NCI-H1694 (cell line): ENCODE data around the gene SPATA45.
A peak's percentile ranks its signal among the peaks of the same experiment; 100 is the strongest.
"Not testable (repeated sequence)": the region's sequence is repeated elsewhere in the genome, so short reads cannot be mapped to it uniquely, and the experiment has no call there.

Source experiments
- DNase-seq: peaks from one replicate; lab custom pipeline; 2025; lab: John Stamatoyannopoulos, UW

Gene SPATA45

DNA sequence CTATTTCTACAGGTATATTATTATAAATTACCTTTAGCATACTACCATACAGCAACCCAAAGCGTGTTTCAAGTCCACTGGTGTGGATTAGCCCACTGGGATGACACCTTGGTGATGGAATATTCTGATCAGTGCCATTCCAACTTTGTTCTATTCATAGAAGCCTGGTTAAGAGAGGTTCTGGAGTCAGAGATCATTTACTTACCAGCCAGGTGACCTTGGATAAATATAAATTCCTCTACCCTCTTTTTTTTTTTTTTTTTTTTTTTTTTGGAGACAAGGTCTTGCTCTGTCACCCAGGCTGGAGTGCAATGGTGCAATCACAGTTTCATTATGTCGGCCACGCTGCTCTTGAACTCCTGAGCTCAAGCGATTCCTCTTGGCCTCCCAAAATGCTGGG is at the start of gene SPATA45:
SPATA45 (minus strand) TSS at position 101 of the 400 bp plus-strand sequence. CDS start 11,500 bp downstream, outside the sequence.
- no peak for DNase-seq

DNA sequence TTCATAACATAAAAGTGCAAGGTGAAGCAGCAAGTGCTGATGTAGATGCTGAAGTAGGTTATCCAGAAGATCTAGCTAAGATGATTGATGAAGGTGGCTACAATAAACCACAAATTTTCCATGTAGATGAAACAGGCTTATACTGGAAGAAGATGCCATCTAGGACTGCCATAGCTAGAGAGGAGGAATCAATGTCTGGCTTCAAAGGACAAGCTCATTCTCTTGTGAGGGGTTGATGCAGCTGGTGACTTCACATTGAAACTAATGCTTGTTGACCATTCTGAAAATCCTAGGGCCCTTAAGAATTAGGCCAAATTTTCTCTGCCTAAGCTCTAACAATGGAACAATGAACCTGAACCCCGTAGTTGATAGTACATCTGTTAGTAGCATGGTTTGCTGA is 44.7 kb upstream of the SPATA45 start:
- no peak for DNase-seq

DNA sequence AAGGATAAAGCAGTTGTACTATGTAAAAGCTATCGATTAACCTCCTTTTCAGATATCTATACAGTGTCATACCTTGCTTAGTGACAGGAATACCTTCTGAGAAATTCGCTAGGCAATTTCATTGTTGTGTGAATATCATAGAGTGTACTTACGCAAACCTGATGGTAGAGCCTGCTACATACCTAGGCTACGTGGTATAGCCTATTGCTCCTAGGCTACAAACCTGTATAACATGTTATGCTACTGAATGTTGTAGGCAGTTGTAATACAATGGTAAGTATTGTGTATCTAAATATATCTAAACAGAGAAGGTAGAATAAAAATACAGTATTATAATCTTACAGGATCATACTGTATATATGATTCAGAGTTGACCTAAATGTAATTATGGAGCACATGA is 37.1 kb upstream of the SPATA45 start:
- DNase-seq: no peak

DNA sequence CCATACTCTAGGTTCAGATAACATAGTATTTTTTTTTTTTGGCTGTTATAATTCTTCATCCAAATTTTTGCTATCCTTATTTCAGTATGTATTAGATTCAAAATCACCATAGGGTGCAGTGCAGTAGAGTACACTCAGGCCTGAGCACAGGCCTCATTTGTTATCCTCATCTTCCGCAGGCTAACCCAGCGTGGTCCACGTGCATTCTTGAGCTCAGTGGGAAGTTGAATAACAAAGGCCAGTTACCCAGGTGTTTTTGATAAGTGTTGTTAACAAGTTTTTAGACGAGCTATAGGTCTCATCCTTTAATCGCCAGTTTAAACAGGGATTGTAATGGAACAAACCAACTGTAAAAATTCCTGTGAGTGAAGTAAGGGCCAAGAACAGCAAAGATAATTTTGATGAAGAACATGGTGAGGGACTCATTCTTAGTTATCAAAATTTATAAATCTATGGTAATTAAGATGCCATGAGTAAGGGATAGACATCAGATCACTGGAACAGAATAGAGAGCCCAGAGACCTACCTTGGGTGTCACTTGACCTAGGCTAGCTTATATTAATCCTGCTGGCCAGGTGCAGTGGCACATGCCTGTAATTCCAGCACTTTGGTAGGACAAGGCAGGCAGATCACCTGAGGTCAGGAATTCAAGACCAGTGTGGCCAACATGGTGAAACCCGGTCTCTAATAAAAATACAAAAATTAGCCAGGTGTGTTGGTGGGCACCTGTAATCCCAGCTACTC is 32.7 kb upstream of the SPATA45 start:
- DNase-seq: no peak

DNA sequence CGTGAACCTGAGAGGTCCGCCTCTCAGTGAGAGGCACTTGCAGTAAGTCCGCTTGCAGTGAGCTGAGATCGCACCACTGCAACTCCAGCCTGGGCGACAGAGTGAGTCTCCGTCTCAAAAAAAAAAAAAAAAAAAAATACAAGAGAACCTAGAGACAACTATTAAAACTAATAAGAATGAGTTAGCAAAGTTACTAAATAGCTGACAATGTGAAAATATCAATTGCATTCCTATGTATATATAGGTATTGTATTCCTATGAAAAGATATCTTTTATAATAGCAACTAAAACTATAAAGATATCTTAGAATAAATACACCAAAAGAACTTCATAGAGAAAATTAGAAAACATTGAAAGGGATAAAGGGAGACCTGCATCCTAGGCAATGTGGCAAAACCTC is 31.0 kb upstream of the SPATA45 start:
- DNase-seq: no peak

DNA sequence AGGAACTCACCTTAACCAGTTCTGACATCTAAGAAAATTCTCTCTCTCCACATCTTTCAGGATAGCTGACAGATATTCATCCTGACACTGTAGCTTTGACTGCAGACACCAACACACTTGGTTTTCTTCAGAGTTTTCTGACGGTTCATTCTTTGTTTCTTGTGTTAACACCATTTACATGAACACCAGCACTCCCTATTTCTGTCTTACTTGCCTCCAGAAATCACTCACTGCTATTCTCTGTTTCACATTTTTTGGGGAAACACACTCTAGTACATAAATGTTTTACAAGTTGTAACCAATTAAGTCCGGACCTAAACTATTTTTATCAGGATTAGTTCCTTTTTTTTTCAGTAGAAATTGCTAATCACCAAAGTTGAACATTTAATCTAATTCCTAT is 26.1 kb upstream of the SPATA45 start:
- no peak for DNase-seq

DNA sequence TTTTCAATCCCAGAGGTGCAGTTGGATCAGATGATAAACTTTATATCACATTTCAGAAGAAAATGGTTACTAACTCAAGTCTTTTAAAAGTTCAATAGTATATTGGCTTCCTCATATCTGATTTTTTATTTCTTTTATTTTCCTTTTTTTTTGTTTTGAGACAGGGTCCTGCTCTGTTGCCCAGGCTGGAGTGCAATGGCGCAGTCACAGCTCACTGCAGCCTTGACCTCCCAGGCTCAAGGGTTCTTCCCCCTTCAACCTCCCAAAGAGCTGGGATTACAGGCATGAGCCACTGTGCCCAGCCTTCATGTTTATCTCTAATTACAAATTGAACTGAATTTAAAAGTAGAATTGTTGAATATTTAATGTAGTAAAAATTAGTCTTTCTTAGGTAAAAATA is 24.5 kb upstream of the SPATA45 start:
- no peak for DNase-seq

DNA sequence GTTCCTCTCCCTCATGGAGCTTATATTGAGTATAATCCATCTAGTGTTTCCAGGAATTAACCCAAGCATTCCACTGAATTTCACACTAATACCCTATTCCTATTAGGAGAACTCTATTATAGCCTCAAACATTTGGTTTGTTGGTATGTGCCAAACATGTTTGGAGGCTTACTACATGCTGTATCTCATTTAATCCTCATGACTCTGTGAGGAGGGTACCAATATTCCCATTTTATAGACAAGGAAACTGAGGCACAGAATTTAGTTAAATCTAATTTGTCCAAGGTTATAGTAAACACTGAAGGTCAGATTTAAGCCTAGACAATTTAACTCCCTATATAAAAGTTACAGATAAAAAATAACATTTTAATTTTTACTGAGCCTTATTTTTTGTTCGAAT is 19.7 kb upstream of the SPATA45 start:
- DNase-seq: no peak

DNA sequence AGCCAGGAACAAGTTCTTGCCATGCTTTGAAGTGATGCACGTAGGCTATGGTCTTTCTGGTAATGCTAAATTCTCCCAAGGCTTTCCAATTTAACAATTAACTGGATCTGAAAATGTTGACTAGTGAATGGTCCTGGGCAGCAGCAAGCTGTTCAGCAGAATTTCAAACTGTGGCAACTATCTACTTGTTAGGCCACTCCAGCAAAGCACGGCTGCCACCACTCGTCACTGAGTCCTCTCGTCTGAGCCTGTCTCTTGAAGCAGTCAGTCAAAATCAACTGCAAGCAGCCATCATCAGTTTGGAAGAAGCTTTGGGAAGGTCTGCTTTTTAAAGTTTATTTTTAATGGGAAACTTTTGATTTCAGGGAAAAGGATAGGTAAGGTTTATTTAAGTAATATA is 16.8 kb upstream of the SPATA45 start:
- no peak for DNase-seq

DNA sequence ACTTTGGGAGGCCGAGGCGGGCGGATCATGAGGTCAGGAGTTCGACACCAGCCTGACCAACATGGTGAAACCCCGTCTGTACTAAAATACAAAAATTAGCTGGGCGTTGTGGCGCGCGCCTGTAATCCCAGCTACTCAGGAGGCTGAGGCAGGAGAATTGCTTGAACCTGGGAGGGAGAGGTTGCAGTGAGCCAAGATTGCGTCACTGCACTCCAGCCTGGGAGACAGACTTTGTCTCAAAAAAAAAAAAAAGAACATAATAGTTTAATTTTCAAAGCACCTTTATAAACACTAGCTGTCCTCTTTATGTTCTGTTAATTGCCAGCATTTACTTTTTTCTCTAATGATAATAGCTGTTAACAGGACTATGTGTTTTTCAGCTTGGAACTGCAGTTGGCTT is 15.9 kb upstream of the SPATA45 start:
- DNase-seq: not testable (repeated sequence)

DNA sequence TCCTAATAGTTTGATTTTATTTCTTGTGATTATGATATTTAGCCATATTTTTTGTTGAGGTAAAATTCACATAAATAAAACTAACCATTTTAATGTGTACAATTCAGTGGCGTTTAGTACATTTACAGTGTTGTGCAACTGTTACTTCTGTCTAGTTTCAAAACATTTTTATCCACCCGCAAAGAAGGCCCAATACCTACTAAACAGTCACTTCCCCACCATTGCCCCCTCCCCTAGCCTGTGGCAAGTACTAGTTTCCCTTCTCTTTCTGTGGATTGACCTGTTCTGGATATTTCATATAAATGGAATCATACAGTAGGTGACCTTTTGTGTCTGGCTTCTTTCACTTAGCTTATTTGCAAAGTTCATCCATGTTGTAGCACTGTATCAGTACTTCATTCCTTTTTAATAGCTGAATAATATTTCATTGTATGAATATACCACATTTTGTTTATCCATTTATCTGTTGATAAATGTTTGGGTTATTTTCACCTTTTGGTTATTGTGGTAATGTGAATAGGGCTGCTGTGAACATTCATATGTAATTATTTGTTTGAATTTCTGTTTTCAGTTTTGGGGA is 14.8 kb upstream of the SPATA45 start:
- no peak for DNase-seq

DNA sequence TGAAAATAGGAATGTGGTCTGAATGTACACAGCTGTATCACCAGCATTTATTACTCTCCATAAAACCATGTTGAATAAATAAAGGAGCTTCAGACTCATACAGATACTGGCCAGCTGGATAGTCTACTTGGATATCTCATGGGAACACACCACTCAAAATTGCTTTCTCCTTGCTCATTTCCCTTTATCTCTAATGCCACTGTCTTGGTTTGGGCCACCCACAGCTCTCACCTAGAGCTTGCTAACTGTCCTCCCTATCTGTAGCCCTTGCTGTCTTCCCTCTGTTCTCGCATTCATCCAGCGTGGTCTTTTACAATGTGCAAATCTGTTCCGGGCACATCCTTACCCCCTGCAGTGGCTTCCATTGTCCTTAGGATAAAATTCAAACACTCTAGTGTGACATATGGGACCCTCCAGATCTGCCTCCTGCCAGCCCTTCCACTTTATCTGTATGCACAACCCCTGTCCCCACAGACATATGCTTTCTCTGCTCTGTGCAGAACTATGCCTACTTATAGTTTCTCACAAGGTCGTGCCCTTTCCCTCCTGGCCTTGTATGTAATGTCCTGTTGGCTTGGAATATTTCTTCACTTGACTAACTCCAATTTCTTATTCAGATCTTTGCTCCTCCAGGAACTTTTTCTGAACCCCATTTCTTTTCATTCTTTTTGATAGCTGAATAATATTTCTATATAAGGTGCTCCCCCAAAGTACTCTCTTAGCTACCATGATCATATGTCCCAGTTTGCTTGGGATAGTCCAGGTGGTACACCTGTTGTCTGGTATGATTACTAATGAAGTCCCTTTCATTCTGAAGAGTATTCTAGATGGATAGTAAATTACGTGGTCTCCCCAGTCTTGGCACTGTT is 13.5 kb upstream of the SPATA45 start:
- no peak for DNase-seq

DNA sequence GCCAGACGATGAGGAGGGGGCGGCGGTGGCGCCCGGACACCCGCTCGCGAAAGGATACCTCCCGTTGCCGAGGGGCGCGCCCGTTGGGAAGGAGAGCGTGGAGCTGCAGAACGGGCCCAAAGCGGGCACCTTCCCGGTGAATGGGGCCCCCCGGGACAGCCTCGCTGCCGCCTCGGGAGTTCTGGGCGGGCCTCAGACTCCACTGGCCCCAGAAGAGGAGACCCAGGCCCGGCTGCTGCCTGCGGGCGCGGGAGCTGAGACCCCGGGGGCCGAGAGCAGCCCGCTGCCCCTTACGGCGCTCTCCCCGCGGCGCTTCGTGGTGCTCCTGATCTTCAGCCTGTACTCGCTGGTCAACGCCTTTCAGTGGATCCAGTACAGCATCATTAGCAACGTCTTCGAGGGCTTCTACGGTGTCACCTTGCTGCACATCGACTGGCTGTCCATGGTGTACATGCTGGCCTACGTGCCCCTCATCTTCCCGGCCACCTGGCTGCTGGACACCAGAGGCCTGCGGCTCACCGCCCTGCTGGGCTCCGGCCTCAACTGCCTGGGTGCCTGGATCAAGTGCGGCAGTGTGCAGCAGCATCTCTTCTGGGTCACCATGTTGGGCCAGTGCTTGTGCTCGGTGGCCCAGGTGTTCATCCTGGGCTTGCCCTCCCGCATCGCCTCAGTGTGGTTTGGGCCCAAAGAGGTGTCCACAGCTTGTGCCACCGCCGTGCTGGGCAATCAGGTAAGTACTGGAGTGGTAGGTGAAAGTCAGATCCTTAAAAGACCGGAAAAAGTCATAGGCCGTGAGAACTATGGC is 11.2 kb upstream of the SPATA45 start:
- DNase-seq: no peak

DNA sequence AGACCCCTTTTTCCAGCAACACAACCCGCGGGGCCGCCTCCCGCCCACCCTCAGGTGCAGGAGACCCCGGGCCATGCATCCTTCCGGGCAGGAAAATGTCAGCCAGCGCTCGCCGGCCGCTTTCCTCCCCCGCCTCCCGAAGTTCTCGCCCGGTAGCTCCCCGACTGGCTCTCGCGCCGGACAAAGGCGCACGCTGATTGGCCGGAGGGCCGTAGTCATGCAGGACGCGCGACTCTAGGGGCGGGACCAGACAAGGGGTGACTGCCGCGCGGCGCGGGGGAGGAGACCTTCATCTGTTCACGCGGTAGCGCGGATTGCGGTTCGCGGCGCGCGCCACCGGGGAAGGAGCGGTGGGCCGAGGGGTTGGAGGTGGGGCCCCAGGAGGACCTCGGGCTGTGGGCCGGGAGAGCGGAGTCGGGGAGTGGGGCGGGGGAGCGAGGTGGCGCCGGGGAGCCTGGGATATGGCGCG is 10.6 kb upstream of the SPATA45 start, which contains the start of gene FLVCR1:
FLVCR1 (plus strand) TSS at position 284 of the 469 bp plus-strand sequence; CDS start at position 462, 178 bp downstream.
- peak; percentile 84 for DNase-seq

DNA sequence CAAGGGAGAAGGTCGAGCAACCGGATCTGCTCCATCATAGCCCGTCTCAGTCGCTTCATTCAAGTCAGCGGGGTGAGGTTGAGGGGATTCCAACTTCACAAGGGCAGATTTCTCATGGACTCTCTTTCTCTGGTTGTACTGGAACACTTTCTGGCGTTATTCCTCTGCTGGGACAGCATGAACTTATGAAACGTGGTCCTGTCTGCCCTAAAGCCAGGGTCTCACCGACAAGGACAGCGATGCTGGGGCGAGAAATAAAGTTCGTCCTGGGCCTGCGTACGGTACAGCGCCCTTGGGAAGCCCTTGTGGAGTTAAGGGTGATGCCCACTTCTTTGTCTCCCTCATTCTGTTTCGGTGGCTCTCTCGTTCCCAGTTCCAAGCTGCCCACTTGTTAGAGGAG is 9.3 kb upstream of the SPATA45 start:
- DNase-seq: no peak

DNA sequence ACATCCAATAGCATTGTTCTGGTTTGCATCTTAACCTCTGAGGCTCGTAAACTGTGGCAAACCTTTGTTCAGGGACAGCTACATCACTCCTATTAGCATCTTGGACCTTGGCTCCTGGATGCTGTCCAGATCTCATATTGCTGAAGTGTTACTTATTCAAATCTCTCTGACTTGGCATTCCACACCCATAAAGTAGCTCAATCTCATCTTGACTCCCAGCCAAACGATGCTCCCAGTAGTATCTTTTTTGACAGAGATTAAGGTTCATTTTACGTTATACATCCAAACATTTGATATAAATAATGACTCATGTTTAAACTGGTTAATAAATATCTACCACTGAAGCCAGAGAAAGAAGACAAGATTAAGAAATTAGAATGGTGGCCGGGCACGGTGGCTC is 6.2 kb upstream of the SPATA45 start:
- DNase-seq: no peak

DNA sequence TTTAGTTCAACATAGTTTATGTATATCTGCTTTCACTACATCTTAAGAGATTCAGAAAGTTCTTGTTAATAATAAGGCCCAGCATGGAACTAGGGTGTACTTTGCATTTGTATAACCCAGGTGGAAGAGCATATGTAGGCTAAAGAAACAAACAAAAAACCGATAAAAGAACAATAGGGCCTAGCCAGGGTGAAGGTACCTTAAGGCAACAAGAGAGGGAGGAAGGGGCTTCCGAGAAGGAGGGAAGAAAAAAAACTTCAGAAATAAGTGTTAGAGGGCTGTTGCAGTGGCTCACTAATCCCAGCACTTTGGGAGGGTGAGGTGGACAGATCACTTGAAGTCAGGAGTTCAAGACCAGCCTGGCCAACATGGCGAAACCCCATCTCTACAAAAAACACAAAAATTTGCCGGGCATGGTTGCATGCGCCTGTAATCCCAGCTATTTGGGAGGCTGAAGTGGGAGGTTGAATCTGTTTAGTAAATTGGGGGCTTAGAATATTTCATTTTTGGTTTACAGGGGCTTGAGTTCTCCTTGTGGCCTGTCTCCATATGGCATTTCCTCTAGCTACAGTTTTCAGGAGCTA is 4.7 kb upstream of the SPATA45 start:
- no peak for DNase-seq

DNA sequence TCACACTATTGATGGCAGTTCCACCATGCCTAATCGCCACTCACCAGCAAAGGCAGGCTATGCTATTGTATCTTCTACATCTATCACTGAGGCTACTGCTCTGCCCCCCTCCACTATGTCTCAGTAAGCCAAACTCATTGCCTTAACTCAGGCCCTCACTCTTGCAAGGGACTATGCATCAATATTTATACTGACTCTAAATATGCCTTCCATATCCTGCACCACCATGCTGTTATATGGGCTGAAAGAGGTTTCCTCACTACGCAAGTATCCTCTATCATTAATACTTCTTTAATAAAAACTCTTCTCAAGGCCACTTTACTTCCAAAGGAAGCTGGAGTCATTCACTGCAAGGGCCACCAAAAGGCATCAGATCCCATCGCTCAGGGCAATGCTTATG is 2.9 kb downstream of the SPATA45 start:
- DNase-seq: not testable (repeated sequence)

DNA sequence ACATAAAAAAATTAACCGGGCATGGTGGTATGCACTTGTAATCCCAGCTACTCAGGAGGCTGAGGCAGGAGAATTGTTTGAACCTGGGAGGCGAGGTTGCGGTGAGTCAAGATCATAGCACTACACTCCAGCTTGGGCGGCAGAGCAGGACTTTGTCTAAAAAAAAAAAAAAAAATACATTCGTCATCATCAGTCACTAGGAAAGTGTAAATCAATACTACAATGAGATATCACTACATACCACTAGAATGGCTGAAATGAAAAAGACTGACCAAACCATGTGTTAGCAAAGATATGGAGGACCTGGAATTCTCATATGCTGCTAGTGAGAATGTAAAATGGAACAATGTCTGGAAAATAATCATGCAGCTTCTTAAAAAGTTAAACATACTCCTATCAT is 9.3 kb downstream of the SPATA45 start:
- no peak for DNase-seq

DNA sequence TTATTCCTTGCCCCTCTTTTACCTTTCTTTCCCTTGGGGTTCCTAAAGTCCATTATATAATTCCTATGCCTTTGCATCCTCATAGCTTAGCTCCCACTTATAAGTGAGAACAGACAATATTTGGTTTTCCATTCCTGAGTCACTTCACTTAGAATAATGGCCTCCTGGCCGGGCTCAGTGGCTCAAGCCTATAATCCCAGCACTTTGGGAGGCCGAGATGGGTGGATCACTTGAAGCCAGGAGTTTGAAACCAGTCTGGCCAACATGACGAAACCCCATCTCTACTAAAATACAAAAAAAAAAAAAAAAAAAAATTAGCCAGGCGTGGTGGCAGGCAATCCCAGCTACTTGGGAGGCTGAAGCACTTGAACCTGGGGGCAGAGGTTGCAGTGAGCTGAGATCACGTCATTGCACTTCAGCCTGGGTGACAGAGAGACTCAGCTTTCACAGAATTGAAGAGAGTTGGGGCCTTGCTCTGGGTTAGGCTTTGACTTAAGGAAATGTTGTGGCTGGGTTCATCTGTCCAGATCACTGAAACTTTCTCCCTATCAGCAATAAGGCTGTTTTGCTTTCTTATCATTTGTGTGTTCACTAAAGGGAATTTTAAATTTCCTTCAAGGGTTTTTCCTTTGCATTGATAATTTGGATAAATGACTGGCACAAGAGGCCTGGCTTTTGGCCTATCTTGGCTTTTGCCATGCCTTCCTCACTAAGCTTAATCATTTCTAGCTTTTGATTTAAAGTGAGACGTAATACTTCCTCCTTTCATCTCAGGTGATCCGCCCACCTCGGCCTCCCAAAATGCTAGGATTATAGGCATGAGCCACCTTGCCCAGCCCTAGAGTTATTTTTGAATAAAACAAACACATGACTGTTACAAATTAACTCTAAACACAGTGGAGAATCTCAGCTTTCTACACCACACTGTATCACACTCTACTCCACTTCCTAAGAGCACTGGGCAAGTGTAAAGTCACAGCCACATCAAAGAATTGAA is 13.9 kb downstream of the SPATA45 start:
- not testable (repeated sequence) for DNase-seq
